ENCODE data around the gene MAGOH. TPM values are rescaled to one million over a fixed set of nuclear protein-coding genes. Genes with fewer than 3 reads are reported as not detected.

MAGOH gene
- total RNA-seq, 2 experiments from 2014 or later: 90.9 to 91.4 TPM

GRCh38 chr1:53183095-53183990, 55.0 kb downstream of the MAGOH start:
- POLR2A ChIA-PET: no interaction called here
- peaks cover 2% of the 10 kb centered on the region for H3K27me3 Mint-ChIP-seq

GRCh38 chr1:53182716-53183094, 55.6 kb downstream of the MAGOH start:
- POLR2A ChIA-PET: no interaction called here
- H3K27ac Mint-ChIP-seq: no peak overlapping the region
- no peak overlapping the region for H3K4me3 Mint-ChIP-seq
- ATAC-seq (no peak), DNase-seq (no peak)
- no peaks in the 10 kb centered on the region for H3K4me1 Mint-ChIP-seq (ENCODE audit: low read depth)
- TF ChIP-seq, protein P1, sequence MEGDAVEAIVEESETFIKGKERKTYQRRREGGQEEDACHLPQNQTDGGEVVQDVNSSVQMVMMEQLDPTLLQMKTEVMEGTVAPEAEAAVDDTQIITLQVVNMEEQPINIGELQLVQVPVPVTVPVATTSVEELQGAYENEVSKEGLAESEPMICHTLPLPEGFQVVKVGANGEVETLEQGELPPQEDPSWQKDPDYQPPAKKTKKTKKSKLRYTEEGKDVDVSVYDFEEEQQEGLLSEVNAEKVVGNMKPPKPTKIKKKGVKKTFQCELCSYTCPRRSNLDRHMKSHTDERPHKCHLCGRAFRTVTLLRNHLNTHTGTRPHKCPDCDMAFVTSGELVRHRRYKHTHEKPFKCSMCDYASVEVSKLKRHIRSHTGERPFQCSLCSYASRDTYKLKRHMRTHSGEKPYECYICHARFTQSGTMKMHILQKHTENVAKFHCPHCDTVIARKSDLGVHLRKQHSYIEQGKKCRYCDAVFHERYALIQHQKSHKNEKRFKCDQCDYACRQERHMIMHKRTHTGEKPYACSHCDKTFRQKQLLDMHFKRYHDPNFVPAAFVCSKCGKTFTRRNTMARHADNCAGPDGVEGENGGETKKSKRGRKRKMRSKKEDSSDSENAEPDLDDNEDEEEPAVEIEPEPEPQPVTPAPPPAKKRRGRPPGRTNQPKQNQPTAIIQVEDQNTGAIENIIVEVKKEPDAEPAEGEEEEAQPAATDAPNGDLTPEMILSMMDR (IDR thresholded peaks at IDR 0.05): no peak
- no peaks in the 10 kb centered on the region for H3K36me3 Mint-ChIP-seq (ENCODE audit: low read depth)
- CTCF ChIA-PET: interaction anchor here (0.5 to 3.1 kb wide), 20 partner anchors 9 to 321 kb away, joined by 3 to 30 read pairs (median 4); partner anchors contain the start of gene CPT2
- H3K9me3 Mint-ChIP-seq: no peaks in the 10 kb centered on the region
- intact Hi-C loops (cut with micrococcal nuclease): loop anchor here (5.0 kb wide), 2 partner anchors 275 to 485 kb away; partner anchors contain the start of gene COA7
- H3K27me3 Mint-ChIP-seq: peaks cover 2% of the 10 kb centered on the region

More at GRCh38 chr1:53183095-53183990, 55.0 kb downstream of the MAGOH start:
- H3K9me3 Mint-ChIP-seq: no peaks in the 10 kb centered on the region
- intact Hi-C loops (cut with micrococcal nuclease): loop anchor here (5.0 kb wide), 2 partner anchors 276 to 486 kb away; partner anchors contain the start of gene COA7
- ATAC-seq: no peak
- H3K4me1 Mint-ChIP-seq (ENCODE audit: low read depth): no peaks in the 10 kb centered on the region
- no peaks in the 10 kb centered on the region for H3K36me3 Mint-ChIP-seq (ENCODE audit: low read depth)
- DNase-seq: no peak
- TF ChIP-seq, protein P1 (IDR thresholded peaks at IDR 0.05): no peak
- no peak overlapping the region for H3K4me3 Mint-ChIP-seq
- CTCF ChIA-PET: interaction anchor here (1.0 to 3.1 kb wide), 13 partner anchors 8 to 299 kb away, joined by 3 to 30 read pairs (median 5); partner anchors contain the start of gene CPT2
- no peak overlapping the region for H3K27ac Mint-ChIP-seq

- intact Hi-C loops (cut with micrococcal nuclease): loop anchor here (5.0 kb wide), 2 partner anchors 275 to 485 kb away; partner anchors contain the start of gene COA7
- Mint-ChIP-seq H3K27me3 (peaks cover 2% of the 10 kb centered on the region), H3K9me3 (no peaks in the 10 kb centered on the region), H3K36me3 (ENCODE audit: low read depth) (no peaks in the 10 kb centered on the region), H3K4me1 (ENCODE audit: low read depth) (no peaks in the 10 kb centered on the region), H3K4me3 (no peak overlapping the region), H3K27ac (no peak overlapping the region)
- TF ChIP-seq, protein P1 (IDR thresholded peaks at IDR 0.05): peak; percentile 92
- CTCF ChIA-PET: interaction anchor here (0.5 to 3.1 kb wide), 21 partner anchors 9 to 321 kb away, joined by 3 to 30 read pairs (median 4); partner anchors contain the start of gene CPT2
- POLR2A ChIA-PET: no interaction called here
- ATAC-seq (peak; percentile 92), DNase-seq (peak; percentile 94)
Measured at GRCh38 chr1:53182111-53182593, 56.2 kb downstream of the MAGOH start.

- ChIA-PET CTCF (interaction anchor here (0.6 to 3.0 kb wide), 13 partner anchors 13 to 339 kb away, joined by 3 to 17 read pairs (median 4); partner anchors contain the start of gene ZYG11A), POLR2A (no interaction called here)
- H3K4me3 Mint-ChIP-seq: no peak overlapping the region
- ATAC-seq: no peak
- DNase-seq: no peak
- intact Hi-C loops (cut with micrococcal nuclease): loop anchor here (5.0 kb wide), 2 partner anchors 274 to 484 kb away; partner anchors contain the start of gene COA7
- H3K27me3 Mint-ChIP-seq: peaks cover 2% of the 10 kb centered on the region
- H3K36me3 Mint-ChIP-seq (ENCODE audit: low read depth): no peaks in the 10 kb centered on the region
- no peaks in the 10 kb centered on the region for H3K9me3 Mint-ChIP-seq
- no peak overlapping the region for H3K27ac Mint-ChIP-seq
- no peaks in the 10 kb centered on the region for H3K4me1 Mint-ChIP-seq (ENCODE audit: low read depth)
- TF ChIP-seq, protein P1 (IDR thresholded peaks at IDR 0.05): no peak
Measured at GRCh38 chr1:53180951-53181350, 57.4 kb downstream of the MAGOH start.
